ENCODE data around the gene PITRM1.

Gene PITRM1

GRCh38 chr10:3213758-3214515, 41.4 kb upstream of the PITRM1 start:
- Histone ChIP-seq H3K4me1 (ENCODE audit: control insufficient read depth, insufficient read depth, low read length, poor library complexity, severe bottlenecking) (no peaks in the 10 kb centered on the region), H3K27ac (ENCODE audit: insufficient read depth, low read length, poor library complexity, severe bottlenecking) (no peak overlapping the region), H3K36me3 (ENCODE audit: control insufficient read depth, insufficient read depth, low read length) (no peaks in the 10 kb centered on the region), H3K4me3 (ENCODE audit: insufficient read depth, low read depth, low read length, poor library complexity, severe bottlenecking) (no peak overlapping the region), H3K9me3 (ENCODE audit: control insufficient read depth, low read length) (no peaks in the 10 kb centered on the region), H3K27me3 (replicated peaks; ENCODE audit: control insufficient read depth, insufficient read depth, low read length, poor library complexity, severe bottlenecking) (no peaks in the 10 kb centered on the region)
- no peak for DNase-seq

- no peaks in the 10 kb centered on the region for H3K4me1 ChIP-seq (ENCODE audit: control insufficient read depth, insufficient read depth, low read length, poor library complexity, severe bottlenecking)
- H3K4me3 ChIP-seq (ENCODE audit: insufficient read depth, low read depth, low read length, poor library complexity, severe bottlenecking) = no peak overlapping the region
- no peaks in the 10 kb centered on the region for H3K27me3 ChIP-seq (replicated peaks; ENCODE audit: control insufficient read depth, insufficient read depth, low read length, poor library complexity, severe bottlenecking)
- no peak for DNase-seq
- H3K36me3 ChIP-seq (ENCODE audit: control insufficient read depth, insufficient read depth, low read length) = no peaks in the 10 kb centered on the region
- H3K27ac ChIP-seq (ENCODE audit: insufficient read depth, low read length, poor library complexity, severe bottlenecking) = no peak overlapping the region
- H3K9me3 ChIP-seq (ENCODE audit: control insufficient read depth, low read length) = no peaks in the 10 kb centered on the region
Observed at GRCh38 chr10:3213208-3213607, 40.6 kb upstream of the PITRM1 start.

- Histone ChIP-seq H3K4me3 (ENCODE audit: insufficient read depth, low read depth, low read length, poor library complexity, severe bottlenecking) (no peak overlapping the region), H3K4me1 (ENCODE audit: control insufficient read depth, insufficient read depth, low read length, poor library complexity, severe bottlenecking) (no peaks in the 10 kb centered on the region), H3K9me3 (ENCODE audit: control insufficient read depth, low read length) (no peaks in the 10 kb centered on the region), H3K36me3 (ENCODE audit: control insufficient read depth, insufficient read depth, low read length) (no peaks in the 10 kb centered on the region), H3K27ac (ENCODE audit: insufficient read depth, low read length, poor library complexity, severe bottlenecking) (no peak overlapping the region), H3K27me3 (replicated peaks; ENCODE audit: control insufficient read depth, insufficient read depth, low read length, poor library complexity, severe bottlenecking) (no peaks in the 10 kb centered on the region)
- no peak for DNase-seq
Observed at GRCh38 chr10:3210251-3210877, 37.8 kb upstream of the PITRM1 start.

DNA sequence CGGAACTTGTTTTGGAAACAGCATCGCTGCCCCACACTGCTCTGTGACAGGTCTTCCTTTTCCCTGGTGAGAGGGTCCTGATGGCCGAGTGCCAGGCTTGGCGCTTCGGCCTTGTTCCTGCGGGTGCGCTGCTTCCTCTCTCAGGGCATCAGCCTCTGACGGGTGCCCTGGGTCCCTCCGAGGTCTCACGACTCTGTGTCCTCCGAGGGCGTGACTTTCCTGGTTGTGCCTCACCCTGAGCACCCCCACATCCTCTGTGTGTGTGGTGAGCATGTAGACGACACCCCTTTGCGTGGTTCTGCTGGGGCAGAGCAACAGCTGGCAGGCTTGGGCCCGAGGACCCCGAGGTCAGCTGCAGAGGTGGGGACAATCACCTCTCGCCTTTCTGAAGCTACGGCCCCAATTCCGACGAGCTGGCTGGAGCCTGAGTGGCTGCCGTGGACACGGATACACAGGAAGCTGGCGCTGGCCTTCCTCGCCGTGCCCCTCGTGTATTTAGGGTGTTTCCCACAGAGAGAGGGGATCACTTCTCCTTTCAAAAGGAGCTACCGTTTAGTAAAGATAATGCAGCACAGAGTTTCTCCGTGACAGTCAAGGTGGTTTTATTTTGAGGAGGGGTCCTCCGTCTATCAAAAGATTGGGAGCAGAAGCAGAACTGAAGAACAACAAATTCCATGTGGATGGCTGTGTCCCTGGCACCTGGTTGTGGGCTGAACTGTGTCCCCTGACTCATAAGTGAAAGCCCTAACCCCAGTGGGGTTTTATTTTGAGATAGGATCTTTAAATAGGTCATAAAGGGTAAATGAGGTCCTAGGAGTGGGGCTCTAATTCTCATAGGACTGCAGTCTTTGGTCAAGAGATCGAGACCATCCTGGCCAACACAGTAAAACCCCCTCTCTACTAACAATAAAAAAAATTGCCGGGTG, 36.2 kb upstream of the PITRM1 start:
- no peaks in the 10 kb centered on the region for H3K36me3 ChIP-seq (ENCODE audit: control insufficient read depth, insufficient read depth, low read length)
- no peaks in the 10 kb centered on the region for H3K4me1 ChIP-seq (ENCODE audit: control insufficient read depth, insufficient read depth, low read length, poor library complexity, severe bottlenecking)

GRCh38 chr10:3207351-3207750, 34.8 kb upstream of the PITRM1 start:
- no peak for DNase-seq
- Histone ChIP-seq H3K4me3 (ENCODE audit: insufficient read depth, low read depth, low read length, poor library complexity, severe bottlenecking) (no peak overlapping the region), H3K9me3 (ENCODE audit: control insufficient read depth, low read length) (no peaks in the 10 kb centered on the region), H3K4me1 (ENCODE audit: control insufficient read depth, insufficient read depth, low read length, poor library complexity, severe bottlenecking) (no peaks in the 10 kb centered on the region), H3K27me3 (replicated peaks; ENCODE audit: control insufficient read depth, insufficient read depth, low read length, poor library complexity, severe bottlenecking) (no peaks in the 10 kb centered on the region), H3K36me3 (ENCODE audit: control insufficient read depth, insufficient read depth, low read length) (no peaks in the 10 kb centered on the region), H3K27ac (ENCODE audit: insufficient read depth, low read length, poor library complexity, severe bottlenecking) (no peak overlapping the region)

More for the DNA sequence above, 36.2 kb upstream of the PITRM1 start:
- Histone ChIP-seq H3K27me3 (replicated peaks; ENCODE audit: control insufficient read depth, insufficient read depth, low read length, poor library complexity, severe bottlenecking) (no peaks in the 10 kb centered on the region), H3K27ac (ENCODE audit: insufficient read depth, low read length, poor library complexity, severe bottlenecking) (no peak overlapping the region), H3K9me3 (ENCODE audit: control insufficient read depth, low read length) (no peaks in the 10 kb centered on the region), H3K4me3 (ENCODE audit: insufficient read depth, low read depth, low read length, poor library complexity, severe bottlenecking) (no peak overlapping the region)
- DNase-seq = no peak

DNA sequence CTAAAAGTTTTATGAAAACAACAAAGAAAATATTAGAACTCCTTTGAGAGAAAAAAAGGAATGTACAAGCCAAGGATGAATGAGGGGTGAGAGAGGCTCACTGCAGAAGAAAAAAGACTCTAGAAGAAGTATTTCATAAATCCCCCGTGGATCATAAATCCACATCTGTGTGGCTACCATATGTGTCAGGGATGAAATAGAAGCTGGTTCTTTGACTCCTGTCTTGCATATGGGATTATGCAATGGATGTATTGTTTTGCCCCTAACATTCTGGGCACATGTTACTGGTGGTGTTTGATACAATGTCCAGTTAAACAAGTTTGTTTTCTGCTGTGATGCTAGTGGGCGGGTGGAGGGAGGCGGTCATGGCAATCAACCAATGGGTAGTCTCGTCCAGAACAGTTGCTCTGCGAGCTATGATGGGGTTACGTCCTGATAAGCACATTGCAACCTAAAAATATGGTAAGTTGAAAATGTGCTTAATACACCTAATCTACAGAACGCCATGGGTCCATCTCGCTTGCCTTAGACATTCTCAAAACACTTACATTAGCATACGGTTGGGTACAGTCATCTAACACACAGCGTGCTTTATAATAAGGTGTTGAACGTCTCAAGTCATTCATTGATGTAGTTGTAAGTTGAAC, 34.1 kb upstream of the PITRM1 start:
- no peak for DNase-seq
- Histone ChIP-seq H3K27me3 (replicated peaks; ENCODE audit: control insufficient read depth, insufficient read depth, low read length, poor library complexity, severe bottlenecking) (no peaks in the 10 kb centered on the region), H3K36me3 (ENCODE audit: control insufficient read depth, insufficient read depth, low read length) (no peaks in the 10 kb centered on the region), H3K9me3 (ENCODE audit: control insufficient read depth, low read length) (no peaks in the 10 kb centered on the region), H3K4me1 (ENCODE audit: control insufficient read depth, insufficient read depth, low read length, poor library complexity, severe bottlenecking) (no peaks in the 10 kb centered on the region), H3K4me3 (ENCODE audit: insufficient read depth, low read depth, low read length, poor library complexity, severe bottlenecking) (no peak overlapping the region), H3K27ac (ENCODE audit: insufficient read depth, low read length, poor library complexity, severe bottlenecking) (no peak overlapping the region)

GRCh38 chr10:3203972-3204371, 31.4 kb upstream of the PITRM1 start:
- no peak overlapping the region for H3K4me3 ChIP-seq (ENCODE audit: insufficient read depth, low read depth, low read length, poor library complexity, severe bottlenecking)
- no peaks in the 10 kb centered on the region for H3K36me3 ChIP-seq (ENCODE audit: control insufficient read depth, insufficient read depth, low read length)
- no peak for DNase-seq
- no peaks in the 10 kb centered on the region for H3K4me1 ChIP-seq (ENCODE audit: control insufficient read depth, insufficient read depth, low read length, poor library complexity, severe bottlenecking)
- no peaks in the 10 kb centered on the region for H3K9me3 ChIP-seq (ENCODE audit: control insufficient read depth, low read length)
- H3K27me3 ChIP-seq (replicated peaks; ENCODE audit: control insufficient read depth, insufficient read depth, low read length, poor library complexity, severe bottlenecking) = no peaks in the 10 kb centered on the region
- H3K27ac ChIP-seq (ENCODE audit: insufficient read depth, low read length, poor library complexity, severe bottlenecking) = no peak overlapping the region

- no peaks in the 10 kb centered on the region for H3K36me3 ChIP-seq (ENCODE audit: control insufficient read depth, insufficient read depth, low read length)
- DNase-seq = no peak
- H3K27ac ChIP-seq (ENCODE audit: insufficient read depth, low read length, poor library complexity, severe bottlenecking) = no peak overlapping the region
Observed at GRCh38 chr10:3203016-3203811, 30.6 kb upstream of the PITRM1 start.

GRCh38 chr10:3201796-3202195, 29.2 kb upstream of the PITRM1 start:
- Histone ChIP-seq H3K9me3 (ENCODE audit: control insufficient read depth, low read length) (no peaks in the 10 kb centered on the region), H3K36me3 (ENCODE audit: control insufficient read depth, insufficient read depth, low read length) (no peaks in the 10 kb centered on the region), H3K27ac (ENCODE audit: insufficient read depth, low read length, poor library complexity, severe bottlenecking) (no peak overlapping the region), H3K4me1 (ENCODE audit: control insufficient read depth, insufficient read depth, low read length, poor library complexity, severe bottlenecking) (peaks cover 14% of the 10 kb centered on the region), H3K27me3 (replicated peaks; ENCODE audit: control insufficient read depth, insufficient read depth, low read length, poor library complexity, severe bottlenecking) (no peaks in the 10 kb centered on the region), H3K4me3 (ENCODE audit: insufficient read depth, low read depth, low read length, poor library complexity, severe bottlenecking) (no peak overlapping the region)
- DNase-seq = no peak

More at GRCh38 chr10:3203016-3203811, 30.6 kb upstream of the PITRM1 start:
- Histone ChIP-seq H3K4me3 (ENCODE audit: insufficient read depth, low read depth, low read length, poor library complexity, severe bottlenecking) (no peak overlapping the region), H3K27me3 (replicated peaks; ENCODE audit: control insufficient read depth, insufficient read depth, low read length, poor library complexity, severe bottlenecking) (no peaks in the 10 kb centered on the region), H3K4me1 (ENCODE audit: control insufficient read depth, insufficient read depth, low read length, poor library complexity, severe bottlenecking) (peaks cover 3% of the 10 kb centered on the region), H3K9me3 (ENCODE audit: control insufficient read depth, low read length) (no peaks in the 10 kb centered on the region)

All from effector memory CD4-positive, alpha-beta T cell (primary cell).